Fibroblast of lung (primary cell): ENCODE measurements around the gene SBNO2. TPM values are rescaled to one million over a fixed set of nuclear protein-coding genes. Genes with fewer than 3 reads are reported as not detected.

Experiments
- DNase-seq, 2 donors: peaks; one replicate each; pipeline versions ENCODE4 v3.0.0 to v3.0.0-alpha.2; 2010; ENCODE audit warnings: low read depth in 2 of 2
- H2AFZ ChIP-seq: 2 replicates; pipeline ENCODE4 v1.5.1; 2012; ENCODE audit warnings: low read length, control low read depth, inconsistent platforms
- H3K27ac ChIP-seq: 2 replicates; pipeline ENCODE4 v1.5.1; 2011; ENCODE audit warnings: low read length, control low read depth; ENCODE audit not compliant: insufficient read depth
- H3K27me3 ChIP-seq: 2 replicates; pipeline ENCODE4 v1.5.1; 2011; ENCODE audit warnings: mild to moderate bottlenecking, low read length; ENCODE audit not compliant: control insufficient read depth, insufficient read depth
- H3K36me3 ChIP-seq: 2 replicates; pipeline ENCODE4 v1.5.1; 2011; ENCODE audit warnings: low read length; ENCODE audit not compliant: control insufficient read depth, insufficient read depth
- H3K4me1 ChIP-seq: 2 replicates; pipeline ENCODE4 v1.5.1; 2011; ENCODE audit warnings: low read length; ENCODE audit not compliant: control insufficient read depth, insufficient read depth; ENCODE audit errors: extremely low read depth
- H3K4me2 ChIP-seq: 2 replicates; pipeline ENCODE4 v1.5.1; 2011; ENCODE audit warnings: low read length, control low read depth; ENCODE audit not compliant: insufficient read depth; ENCODE audit errors: extremely low read depth
- H3K4me3 ChIP-seq, 4 experiments: fragments of 200-600 bp in 1 of 4; sonication (generic) in 1 of 4; replicated peaks in 1 of 4; 2 replicates each; pipeline ENCODE4 v1.5.1; 2011 to 2016; ENCODE audit warnings: low read length in 4 of 4, low read depth in 3 of 4, mild to moderate bottlenecking in 3 of 4, control low read depth in 2 of 4, inconsistent platforms in 1 of 4, mixed read lengths in 1 of 4; ENCODE audit not compliant: insufficient read depth in 1 of 4; ENCODE audit errors: control extremely low read depth in 1 of 4
- H3K79me2 ChIP-seq: 2 replicates; pipeline ENCODE4 v1.5.1; 2012; ENCODE audit warnings: mild to moderate bottlenecking, low read length, inconsistent platforms; ENCODE audit not compliant: control insufficient read depth, insufficient read depth
- H3K9ac ChIP-seq: 2 replicates; pipeline ENCODE4 v1.5.1; 2011; ENCODE audit warnings: mild to moderate bottlenecking, low read length, control low read depth; ENCODE audit not compliant: insufficient read depth
- H3K9me3 ChIP-seq: 2 replicates; pipeline ENCODE4 v1.5.1; 2012; ENCODE audit warnings: low read depth, low read length; ENCODE audit not compliant: control insufficient read depth, insufficient read depth
- H4K20me1 ChIP-seq: 2 replicates; pipeline ENCODE4 v1.5.1; 2011; ENCODE audit warnings: low read length; ENCODE audit not compliant: control insufficient read depth, insufficient read depth; ENCODE audit errors: extremely low read depth
- CTCF ChIP-seq, 2 donors: IDR thresholded peaks in 1 of 2; conservative IDR thresholded peaks in 1 of 2; 1 replicate in 1 of 2; 2 replicates in 1 of 2; pipeline ENCODE4 v1.5.1; 2011 to 2012; ENCODE audit warnings: low read length in 2 of 2, control low read depth in 1 of 2, inconsistent platforms in 1 of 2, low read depth in 1 of 2, mild to moderate bottlenecking in 1 of 2
- EZH2 ChIP-seq: IDR thresholded peaks from 2 replicates; pipeline ENCODE4 v1.5.1; 2012; ENCODE audit warnings: low read length, control low read depth, mild to moderate bottlenecking; ENCODE audit errors: missing control alignments
- polyA plus RNA-seq, 2 donors: library from polyadenylated mRNA; depleted of rRNA in 1 of 2; stranded (reverse) in 1 of 2; unstranded in 1 of 2; fragments of >200 nt; gene quantifications; 2 replicates each; pipeline ENCODE4 v1.2.1, GENCODE V29; 2011 to 2012; ENCODE audit warnings: missing spikeins in 1 of 2
- total RNA-seq: library from RNA; depleted of rRNA; stranded (reverse); fragments of >200 nt; gene quantifications from 2 replicates; pipeline ENCODE4 v1.2.1, GENCODE V29; 2014

SBNO2 gene
- total and polyA plus RNA-seq, 2 donors (not counting 1 experiment from before 2014, with no cell fraction given), result 12.6 to 55.8 TPM

DNA sequence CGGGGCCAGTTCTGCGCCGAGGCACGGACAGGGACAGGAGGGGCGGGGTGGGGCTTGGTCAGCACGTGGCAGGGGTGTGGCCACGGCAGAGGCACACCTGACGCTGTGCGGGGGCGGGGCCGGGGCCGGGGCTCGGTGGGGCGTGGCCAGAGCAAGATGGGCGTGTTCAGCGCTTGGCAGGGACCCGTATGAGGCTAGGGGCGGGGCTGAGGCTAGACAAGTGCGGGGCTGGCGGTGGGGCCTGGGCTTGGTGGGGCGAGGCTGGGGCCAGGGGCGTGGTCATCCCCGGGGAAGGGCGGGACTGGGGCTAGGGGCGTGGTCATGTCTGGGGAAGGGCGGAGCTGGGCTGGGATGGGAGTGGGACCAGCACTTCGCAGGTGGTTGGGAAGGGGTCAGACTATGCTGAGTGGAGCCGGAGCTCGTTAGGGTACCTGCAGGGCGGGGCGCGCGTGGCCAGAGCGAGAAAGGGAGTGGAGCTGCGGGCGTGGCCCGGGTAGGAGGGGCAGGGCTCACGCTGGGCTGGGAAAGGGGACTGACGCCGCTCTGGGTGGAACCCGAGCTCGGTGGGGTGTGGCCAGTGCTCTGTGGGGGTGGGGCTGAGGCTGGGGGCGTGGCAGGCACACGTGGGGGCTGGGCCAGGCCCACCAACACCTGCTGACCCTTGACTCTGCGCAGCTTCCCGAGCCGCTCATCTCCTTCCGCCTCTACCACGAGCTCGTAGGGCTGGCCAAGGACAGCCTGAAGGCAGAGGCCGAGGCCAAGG lies 91.7 kb downstream of the SBNO2 start:
- Histone ChIP-seq H3K4me1 (no peaks in the 10 kb centered on the region), H2AFZ (no peak overlapping the region), H3K79me2 (no peaks in the 10 kb centered on the region), H3K27me3 (no peaks in the 10 kb centered on the region), H3K4me2 (no peak overlapping the region), H3K9ac (no peak overlapping the region), H3K4me3 (no peak overlapping the region), H3K9me3 (no peaks in the 10 kb centered on the region), H4K20me1 (no peaks in the 10 kb centered on the region), H3K36me3 (peaks cover 1% of the 10 kb centered on the region), H3K27ac (no peak overlapping the region)
- peak in 1 of 2 donors; percentile 18 for DNase-seq
- TF ChIP-seq CTCF (conservative IDR thresholded peaks at IDR 0.05 in 1 of 2, IDR thresholded peaks at IDR 0.05 in 1 of 2; ENCODE audit: low read depth in 1 of 2, low read length in 2 of 2) (no peak), EZH2 (no peak)

GRCh38 chr19:1081301-1082164 lies 92.5 kb downstream of the SBNO2 start:
- Histone ChIP-seq H3K36me3 (no peaks in the 10 kb centered on the region), H4K20me1 (no peaks in the 10 kb centered on the region), H3K9ac (no peak overlapping the region), H3K4me3 (no peak overlapping the region), H3K9me3 (no peaks in the 10 kb centered on the region), H3K27me3 (no peaks in the 10 kb centered on the region), H3K79me2 (no peaks in the 10 kb centered on the region), H3K4me1 (no peaks in the 10 kb centered on the region), H2AFZ (no peak overlapping the region), H3K4me2 (no peak overlapping the region), H3K27ac (no peak overlapping the region)
- DNase-seq, result no peak
- TF ChIP-seq EZH2 (no peak), CTCF (conservative IDR thresholded peaks at IDR 0.05 in 1 of 2, IDR thresholded peaks at IDR 0.05 in 1 of 2; ENCODE audit: low read depth in 1 of 2, low read length in 2 of 2) (no peak)

GRCh38 chr19:1080360-1081161 lies 93.5 kb downstream of the SBNO2 start:
- peaks cover 2% of the 10 kb centered on the region for H3K4me1 ChIP-seq
- no peaks in the 10 kb centered on the region for H4K20me1 ChIP-seq
- no peak overlapping the region for H2AFZ ChIP-seq
- no peak overlapping the region for H3K4me2 ChIP-seq
- H3K79me2 ChIP-seq, result no peaks in the 10 kb centered on the region
- H3K9me3 ChIP-seq, result no peaks in the 10 kb centered on the region
- DNase-seq, result no peak
- H3K4me3 ChIP-seq, result no peak overlapping the region
- no peaks in the 10 kb centered on the region for H3K36me3 ChIP-seq
- H3K27ac ChIP-seq, result no peak overlapping the region
- no peak overlapping the region for H3K9ac ChIP-seq
- no peaks in the 10 kb centered on the region for H3K27me3 ChIP-seq
- TF ChIP-seq EZH2 (no peak), CTCF (conservative IDR thresholded peaks at IDR 0.05 in 1 of 2, IDR thresholded peaks at IDR 0.05 in 1 of 2; ENCODE audit: low read depth in 1 of 2, low read length in 2 of 2) (no peak)
